ENCODE results near the gene CHN1.

Gene CHN1

DNA sequence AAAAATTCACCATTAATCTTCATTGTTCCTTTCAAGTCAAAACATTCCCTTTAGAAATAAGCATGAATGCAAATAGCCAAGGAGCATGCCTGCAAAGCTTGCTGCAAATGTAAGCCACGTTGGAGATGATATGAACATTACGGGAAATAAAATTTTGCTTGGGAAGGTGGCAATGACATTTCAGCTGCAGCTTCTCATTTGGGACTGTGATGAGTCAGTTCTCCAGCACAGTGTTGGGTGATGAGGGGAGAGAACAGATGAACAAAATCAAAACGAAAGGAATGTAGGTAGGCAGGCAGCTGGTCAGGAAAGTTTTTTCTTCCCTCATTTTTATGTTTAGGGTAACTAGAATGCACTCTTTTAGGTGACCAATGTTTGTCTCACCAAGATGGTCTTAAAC, 175.6 kb downstream of the CHN1 start:
- no peak for DNase-seq (ENCODE audit: low read depth, low spot score)

DNA sequence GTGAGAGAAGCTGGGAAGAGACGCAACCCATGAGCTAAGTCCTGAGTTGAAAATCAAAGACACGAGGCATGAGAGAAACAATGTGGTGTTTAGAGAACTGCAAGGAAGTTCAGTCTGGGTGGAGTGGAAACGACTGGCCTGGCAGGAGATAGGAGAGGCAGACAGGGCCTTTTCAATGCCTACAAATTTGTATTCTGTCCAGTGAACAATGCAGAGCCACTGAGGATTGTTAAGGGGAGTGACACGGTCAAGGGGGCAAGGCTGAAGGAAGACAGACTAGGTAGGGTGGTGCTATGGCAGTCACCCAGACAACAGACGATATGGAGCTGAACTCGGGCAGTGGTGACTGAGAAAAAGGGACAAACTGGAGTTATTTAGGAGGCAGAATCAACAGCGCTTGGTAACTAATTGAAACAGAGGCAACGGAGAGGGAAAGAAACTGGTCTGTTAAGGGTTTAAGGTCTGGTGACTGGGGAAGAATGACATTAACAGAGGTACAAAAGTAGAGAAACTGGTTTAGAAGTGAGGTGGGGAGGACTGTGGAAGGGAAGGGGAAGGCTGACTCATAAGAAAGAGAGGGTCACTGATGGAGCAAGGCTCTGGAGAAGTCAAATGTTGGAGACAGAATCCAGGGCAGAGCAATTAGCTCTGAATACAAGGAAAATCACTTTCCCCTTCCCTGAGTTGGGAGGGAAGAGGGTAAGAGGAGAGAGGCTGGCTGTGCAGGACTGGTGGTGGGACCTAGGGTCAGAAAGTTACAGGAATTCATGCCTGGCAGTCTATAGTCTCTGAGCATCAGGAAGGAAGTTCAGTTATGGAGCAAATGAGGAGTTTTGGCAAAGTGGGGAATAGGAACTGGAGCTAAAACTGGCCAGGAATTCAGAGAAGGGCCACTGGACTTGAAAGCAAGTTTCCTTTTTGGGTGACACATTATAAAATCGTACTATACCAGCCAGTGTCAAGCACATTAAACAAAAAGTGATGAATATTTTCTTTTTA, 177.5 kb downstream of the CHN1 start:
- peak; percentile 24 for DNase-seq (ENCODE audit: low read depth, low spot score)

DNA sequence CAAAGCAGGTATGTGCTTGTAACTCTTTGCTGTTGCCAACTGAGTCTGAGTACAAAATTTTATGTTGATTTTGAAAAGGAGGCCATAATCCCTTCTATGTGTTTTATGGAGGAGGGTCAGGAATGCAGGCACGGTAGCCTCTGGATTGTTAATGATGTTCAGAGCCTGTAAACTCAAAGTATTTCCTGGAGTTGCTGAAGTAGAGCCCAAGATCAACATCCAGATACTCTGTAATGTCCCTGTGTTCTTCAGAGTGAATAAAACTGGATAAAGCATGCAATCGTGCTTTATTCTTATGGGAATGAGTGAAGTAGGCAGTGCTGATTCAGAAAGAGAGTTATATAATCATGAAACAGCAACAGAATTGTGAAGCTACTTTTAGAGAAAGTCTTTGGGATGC, 179.1 kb downstream of the CHN1 start:
- DNase-seq (ENCODE audit: low read depth, low spot score) = peak; percentile 69

DNA sequence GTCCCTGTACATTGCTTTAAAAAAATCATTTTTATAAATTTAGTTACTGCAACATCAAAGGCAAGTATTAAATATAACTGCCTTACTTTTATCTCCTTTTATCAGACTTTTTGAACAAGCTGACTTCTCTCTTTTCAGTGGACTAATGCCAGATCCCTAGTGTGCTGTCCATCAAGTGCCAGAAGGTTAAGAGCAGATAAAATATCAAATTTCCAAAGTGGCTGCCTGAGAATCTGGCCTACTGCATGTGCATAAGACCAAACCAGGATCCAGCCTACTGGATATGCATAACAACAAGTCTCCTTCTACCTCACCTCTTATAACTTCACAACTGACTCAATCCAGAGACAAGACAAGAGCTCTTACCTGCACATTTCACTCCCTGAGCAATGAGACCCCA, 181.1 kb downstream of the CHN1 start:
- no peak for DNase-seq (ENCODE audit: low read depth, low spot score)

DNA sequence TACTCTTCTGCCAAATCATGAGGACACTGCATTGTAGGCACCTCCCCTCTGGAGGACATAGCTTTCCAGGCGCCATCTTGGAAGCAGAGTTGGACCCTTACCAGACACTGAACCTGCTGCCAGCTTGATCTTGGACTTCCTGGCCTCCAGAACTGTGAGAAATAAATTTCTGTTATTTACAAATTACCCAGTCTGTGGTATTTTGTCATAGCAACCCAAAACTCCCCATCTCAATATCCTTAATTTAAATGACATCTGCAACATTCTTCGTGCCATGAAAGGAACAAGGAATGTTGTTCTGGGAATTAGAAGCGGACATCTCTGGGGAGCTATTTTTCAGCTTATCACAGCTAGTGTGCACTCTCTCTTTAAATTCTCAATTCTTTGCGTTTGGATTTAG, 183.6 kb downstream of the CHN1 start:
- no peak for DNase-seq (ENCODE audit: low read depth, low spot score)

DNA sequence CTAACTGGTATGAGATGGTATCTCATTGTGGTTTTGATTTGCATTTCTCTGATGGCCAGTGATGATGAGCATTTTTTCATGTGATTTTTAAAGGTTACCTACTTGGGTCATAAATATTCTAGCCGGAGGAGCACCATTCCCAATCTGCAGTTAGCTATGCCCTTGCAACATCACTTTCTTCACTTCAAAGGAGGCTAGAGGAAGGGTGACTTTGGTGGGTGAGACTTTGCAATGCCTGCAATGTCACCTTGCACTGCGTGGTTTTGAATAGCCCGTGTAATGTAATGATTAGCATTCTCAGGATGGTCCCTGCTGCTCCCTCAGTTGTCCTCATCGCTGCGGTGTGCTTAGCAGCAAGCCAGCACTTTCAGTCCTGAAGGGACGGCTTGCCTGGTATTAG, 184.8 kb downstream of the CHN1 start:
- peak; percentile 14 for DNase-seq (ENCODE audit: low read depth, low spot score)

DNA sequence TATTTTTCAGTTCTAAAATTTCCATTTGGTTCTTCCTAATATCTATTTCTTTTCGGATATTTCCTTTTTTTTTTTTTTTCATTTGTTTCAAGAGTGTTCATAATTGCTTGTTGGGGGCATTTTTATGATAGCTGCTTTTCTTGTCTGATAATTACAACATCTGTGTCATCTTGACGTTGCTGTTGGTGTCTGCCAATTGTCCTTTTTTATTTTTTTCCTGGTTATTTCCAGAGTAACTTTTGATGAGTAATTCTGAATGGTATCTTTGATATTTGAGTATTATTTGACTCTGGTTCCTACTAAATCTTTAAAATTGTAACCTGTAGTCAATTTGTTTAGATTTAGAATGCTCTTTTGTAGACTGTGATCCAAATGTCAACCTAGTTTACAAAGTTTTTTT, 189.7 kb downstream of the CHN1 start:
- no peak for DNase-seq (ENCODE audit: low read depth, low spot score)

DNA sequence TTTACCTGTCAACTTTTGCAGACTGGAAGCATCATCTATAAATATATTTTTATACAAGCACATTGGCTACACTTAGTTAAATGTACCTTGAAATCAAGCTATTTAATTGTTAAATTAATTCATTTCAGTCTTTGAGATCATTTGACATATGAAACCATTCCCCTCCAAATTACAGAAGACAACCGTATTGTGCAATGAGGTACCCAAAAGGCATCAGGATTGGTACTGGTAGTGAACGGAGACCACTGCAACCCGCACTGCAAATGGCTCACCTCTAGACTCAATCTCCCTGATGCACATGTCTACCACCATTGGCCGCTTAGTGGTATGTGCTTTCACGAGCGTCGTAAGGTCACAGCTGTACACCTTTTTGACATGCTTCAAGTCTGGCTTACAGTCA, 193.1 kb downstream of the CHN1 start:
- no peak for DNase-seq (ENCODE audit: low read depth, low spot score)

DNA sequence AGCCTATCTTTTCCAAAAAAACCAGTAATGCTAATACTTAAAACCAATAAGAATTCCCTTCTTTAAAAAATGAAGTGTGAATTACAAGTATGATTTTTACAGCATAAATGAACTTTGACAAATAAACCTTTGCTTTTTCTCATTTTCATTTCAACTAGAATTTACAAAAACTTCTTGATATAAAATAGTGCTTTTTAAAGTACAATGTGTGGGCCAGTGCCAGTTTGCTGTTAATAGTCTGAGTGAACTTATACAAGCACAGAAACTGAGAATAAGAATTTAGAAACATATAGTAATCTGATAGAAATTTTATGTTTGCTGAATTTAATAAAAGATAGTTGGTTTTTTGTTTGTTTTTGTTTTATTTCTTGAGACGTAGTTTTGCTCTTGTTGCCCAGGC, 197.2 kb downstream of the CHN1 start:
- DNase-seq (ENCODE audit: low read depth, low spot score) = no peak

DNA sequence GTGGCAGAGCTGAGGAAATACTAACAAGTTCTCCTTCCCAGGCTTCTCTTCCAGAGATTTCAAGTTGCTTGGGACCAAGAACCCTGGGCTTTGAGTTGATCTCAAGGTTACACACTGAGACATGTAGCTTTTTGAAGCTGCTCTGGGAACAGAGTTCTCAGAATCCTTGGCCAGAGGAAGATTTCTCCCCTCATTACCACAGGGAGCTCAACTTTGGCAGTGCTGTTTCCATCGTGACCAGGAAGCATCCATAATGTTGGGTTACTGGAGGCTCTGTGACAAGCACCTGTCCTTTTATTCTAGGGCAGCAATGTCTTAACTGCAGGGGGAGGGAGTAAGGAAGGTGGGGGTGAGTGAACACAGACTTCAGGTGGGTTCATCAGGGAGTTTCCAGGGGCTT, 199.4 kb downstream of the CHN1 start:
- DNase-seq (ENCODE audit: low read depth, low spot score) = no peak

DNA sequence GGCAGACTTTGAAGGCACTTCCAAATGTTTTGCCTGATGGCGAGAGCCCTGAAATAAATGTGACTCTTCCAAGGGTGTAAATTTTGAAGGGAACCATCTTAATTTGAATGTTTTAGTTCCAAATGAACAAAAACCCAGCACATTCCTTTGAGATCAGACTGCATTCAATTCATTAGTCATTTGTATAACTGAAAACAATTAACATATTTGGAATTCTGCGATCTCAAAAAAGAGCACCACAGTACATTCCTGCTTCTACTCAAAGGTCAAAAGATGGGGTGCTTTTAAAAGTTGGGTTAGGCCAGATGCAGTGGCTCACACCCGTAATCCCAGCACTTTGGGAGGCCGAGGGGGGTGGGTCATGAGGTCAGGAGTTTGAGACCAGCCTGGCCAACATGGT, 202.7 kb downstream of the CHN1 start:
- DNase-seq (ENCODE audit: low read depth, low spot score) = peak; percentile 77

DNA sequence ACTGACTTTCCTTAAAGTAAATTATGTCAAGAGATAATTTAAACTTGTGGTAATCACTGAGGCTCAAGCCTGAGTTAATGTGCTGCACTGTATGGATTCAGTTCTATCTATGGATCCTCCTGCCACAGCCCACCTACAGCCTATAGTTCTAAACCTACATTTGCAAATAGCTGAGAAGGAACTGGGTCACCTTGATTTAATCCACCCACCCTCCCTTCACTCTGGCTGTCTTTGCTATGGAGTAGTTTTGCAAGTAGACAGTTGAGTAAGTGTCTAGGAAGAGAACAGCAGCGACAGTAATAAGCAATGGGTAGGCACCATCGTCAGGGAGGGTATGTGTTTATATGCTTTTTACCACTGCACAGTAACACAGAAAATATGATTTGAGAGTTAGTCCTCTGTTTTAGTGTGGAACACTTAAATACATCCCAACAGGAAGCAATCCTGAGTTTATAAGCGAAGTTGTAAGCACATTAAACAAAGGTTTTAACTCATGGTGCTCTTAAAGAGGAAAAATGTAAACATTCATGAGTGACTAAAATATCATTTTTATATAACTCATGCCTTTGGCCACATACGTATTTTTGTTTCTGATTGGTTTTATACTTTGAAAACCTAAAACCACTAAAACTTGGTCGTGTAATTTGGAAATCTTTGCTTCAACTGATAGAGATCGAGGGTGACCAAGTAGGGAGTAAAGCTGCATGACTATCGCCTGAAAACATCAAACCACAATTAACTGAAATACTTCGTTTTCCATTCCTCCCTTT, 204.6 kb downstream of the CHN1 start:
- DNase-seq (ENCODE audit: low read depth, low spot score) = no peak

DNA sequence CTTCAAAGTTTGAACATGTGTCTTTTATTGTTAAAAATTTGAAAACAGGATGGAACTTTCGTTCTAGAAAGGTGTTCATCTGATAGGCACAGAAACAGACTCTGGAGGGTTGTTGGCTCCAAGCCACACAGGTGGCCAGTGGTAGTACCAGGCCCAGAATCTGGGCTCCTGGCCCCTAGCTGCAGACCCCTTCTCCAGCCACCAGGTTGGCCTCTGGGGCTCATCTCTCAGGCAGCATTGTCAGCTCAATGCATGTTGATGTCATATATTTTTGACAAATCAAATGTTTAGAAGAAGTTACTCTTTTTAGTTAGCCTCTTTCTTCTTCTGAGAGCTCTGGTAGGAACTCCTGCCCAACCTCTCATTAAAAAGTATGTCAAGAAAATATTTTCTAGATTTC, 206.4 kb downstream of the CHN1 start:
- no peak for DNase-seq (ENCODE audit: low read depth, low spot score)

DNA sequence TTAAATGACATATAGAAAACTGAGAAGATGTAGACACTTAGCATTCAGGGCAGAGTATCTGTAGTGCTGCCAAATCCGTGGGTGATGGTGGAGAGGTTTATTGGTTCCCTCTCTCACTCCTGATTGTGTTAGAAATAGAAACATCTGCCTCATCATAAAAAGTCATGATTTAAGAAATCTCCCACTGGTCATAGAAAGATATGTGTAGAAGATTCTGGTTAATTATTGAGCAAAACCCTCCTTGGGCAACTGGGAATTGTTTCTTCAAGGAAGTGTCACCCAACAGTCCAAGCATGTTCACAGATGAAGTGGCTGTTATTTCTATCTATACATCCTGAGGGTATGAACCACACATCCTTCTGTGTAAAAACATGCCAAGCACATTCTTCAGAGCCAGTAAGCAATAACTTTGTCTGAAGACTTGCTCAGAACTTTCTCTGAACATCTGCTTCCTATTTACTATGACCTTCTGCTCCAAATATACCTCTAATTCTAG, 207.4 kb downstream of the CHN1 start:
- no peak for DNase-seq (ENCODE audit: low read depth, low spot score)

DNA sequence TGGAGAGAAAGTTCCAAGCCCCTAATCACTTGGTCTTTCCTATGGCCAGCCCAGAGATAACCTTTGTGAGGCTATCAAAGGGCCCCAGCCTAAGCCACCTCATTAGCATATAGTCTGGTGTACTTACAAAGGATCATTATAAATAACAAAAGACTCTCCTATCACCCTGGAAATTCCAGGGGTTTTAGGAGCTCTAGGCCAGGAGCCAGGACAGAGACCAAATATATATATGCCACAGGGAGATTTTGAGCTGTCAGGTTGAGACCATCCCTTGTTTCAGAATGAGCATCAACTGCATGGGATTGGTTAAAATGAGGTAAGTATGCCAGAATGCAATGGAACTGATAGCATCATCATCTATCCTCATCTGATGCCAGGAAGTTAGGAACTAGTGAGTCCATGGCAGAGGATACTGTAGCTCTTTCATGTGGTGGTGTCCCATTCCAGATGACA, 208.8 kb downstream of the CHN1 start:
- DNase-seq (ENCODE audit: low read depth, low spot score) = no peak

DNA sequence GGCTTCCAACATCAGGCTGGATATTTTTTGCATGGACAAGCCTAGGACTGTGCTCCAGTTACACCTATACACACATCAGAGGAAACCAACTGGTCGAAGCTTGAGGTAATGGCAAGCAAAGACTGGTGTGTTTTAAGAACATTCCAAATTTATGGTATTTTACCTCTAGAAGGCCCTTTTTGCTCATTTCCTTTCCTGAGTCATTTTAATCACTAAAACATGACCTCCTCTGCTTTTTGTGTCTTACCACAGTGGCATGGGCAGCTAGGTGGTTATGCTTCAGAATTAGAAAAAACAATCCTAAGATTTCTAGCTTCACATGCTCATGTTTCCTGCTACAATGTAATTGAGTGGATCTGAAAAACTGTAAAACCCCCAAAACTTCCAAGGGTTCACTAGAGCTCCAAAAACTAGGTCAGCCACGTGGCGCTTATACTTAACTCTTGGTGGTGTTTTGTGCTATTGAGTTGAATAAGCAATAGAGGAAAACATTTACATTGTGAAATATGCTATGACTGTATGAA, 210.3 kb downstream of the CHN1 start:
- DNase-seq (ENCODE audit: low read depth, low spot score) = no peak

DNA sequence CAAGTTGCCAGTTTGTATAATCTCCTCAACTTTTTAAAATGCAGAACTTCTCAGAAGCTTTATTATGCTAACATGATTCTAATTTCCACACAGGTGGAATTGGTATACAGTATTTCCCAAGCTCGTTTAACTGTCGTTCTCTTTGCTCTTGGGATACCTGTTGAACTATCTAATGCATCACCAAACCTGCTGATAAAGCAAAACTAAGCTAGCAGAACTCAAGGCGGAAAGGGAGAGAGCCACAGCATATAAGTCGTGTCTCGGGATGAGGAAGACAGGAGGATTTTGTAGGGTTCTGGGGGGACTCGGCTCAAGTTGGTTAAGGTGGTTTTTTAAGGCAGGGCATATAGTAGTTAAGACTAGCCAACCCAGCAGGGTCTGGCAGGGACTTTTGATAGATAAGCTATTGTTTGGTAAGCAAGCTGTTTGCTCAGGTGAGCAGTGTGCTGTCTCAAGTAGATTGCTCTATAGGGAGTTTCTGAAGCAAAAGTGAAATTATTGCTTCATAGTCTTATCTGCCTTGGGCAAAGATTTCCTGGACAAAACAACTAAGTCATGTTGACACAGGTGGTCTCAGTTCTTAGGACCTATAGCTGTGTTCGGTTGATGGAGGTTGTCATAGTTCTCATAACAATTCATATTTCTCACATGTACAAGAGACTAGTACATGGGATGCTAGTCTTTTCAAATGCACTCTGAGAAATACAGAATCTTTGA, 212.7 kb downstream of the CHN1 start:
- DNase-seq (ENCODE audit: low read depth, low spot score) = no peak

DNA sequence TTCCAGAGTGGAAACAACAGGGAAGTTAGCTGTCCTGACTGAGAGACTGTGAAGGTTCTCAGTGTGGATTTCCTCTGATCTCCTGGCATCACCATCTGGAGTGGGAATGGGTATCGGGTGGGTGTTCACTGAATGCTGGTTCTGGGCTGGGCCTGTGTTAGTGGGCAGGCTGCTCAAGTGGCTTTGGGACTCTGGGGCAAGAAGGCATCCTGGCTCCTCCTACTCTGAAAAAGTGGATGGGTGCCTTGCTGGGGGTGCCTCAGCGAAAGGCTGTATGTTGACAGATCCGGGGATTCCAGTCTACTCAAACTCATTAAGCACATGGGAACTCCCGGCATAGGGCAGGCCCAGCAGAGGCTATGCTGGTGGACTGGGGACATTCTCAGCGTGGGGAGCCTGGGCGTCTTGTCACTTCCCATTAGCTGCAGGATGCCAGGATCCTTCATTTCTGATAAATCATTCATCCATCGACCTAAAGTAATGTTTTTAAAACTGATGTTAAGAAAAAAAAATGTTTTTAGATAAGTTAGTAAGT, 213.4 kb downstream of the CHN1 start:
- no peak for DNase-seq (ENCODE audit: low read depth, low spot score)

DNA sequence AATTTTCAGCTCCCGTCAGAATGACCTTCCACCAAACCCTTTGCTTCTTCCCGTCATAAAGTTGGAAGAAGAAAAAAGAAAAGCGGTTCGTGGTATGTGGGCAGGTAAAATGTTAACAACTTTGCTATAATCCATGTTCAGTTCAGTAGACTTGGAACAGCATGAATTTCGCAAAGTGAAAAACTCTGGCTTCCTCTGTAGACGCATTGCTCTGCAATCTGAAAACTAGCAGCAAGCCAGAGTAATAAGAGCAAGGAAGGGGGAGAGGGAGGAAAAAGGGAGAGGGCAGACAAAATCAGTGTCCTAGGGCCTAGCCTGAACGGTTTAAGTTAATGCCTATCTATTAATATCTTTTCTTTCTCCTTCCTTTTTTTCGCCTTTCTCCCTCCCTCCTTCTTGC, 214.2 kb downstream of the CHN1 start:
- no peak for DNase-seq (ENCODE audit: low read depth, low spot score)

DNA sequence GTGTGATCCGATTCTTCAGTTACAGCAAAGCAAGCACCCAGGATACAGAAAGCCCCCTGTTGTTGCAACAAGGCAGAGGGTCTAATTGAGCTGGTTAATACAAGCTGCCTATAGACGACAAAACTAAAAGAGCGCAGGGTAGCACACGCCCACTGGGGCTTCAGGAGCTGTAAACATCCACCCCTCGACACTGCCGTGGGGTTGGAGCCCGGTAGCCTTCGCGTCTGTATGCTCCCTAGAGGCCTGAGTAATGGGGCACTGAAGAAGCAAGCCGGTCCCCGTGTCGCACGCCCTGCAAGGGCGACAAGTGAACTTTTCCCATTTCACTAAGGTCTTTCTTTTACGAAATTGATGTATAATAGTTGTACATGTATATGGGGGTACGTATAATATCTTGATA, 216.2 kb downstream of the CHN1 start:
- DNase-seq (ENCODE audit: low read depth, low spot score) = no peak

DNA sequence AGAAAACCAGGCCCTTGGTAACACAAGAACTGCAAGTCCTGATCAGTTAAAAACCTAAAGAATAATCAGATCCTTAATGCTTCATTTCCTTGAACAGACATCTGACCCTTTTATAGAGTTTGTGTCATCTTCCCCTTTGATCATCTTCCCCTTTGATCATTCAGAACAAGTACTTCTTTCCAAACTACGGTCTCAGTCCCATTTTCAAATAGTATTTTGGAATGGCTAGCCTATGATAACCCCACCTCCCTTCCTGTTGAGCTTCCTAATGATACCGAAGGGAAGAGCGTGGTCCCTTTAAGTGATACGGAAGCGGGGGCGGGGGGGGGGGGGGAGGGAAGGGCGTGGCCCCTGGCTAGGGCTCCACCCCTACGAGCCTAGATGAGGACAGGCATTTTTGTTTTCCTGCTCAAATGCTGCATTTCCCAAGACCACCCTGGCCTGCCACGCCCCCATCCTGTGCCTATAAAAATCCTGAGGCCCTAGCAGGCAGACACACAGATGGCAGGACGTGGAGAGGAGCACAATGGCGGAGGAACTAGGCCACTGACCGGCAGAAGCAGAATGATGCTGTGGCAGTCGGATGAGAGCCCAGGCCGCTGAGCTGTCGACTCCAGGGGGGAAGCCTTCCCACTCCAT, 216.8 kb downstream of the CHN1 start:
- no peak for DNase-seq (ENCODE audit: low read depth, low spot score)
